Endothelial cell (in vitro differentiated cells): ENCODE data around the gene TSPEAR. TPM values are rescaled to one million over a fixed set of nuclear protein-coding genes. Genes with fewer than 3 reads are reported as not detected.
"Not testable (repeated sequence)": the region's sequence is repeated elsewhere in the genome, so short reads cannot be mapped to it uniquely, and the experiment has no call there.

Experiments used
- DNase-seq: peaks from one replicate; pipeline ENCODE4 v3.0.0; 2021; ENCODE audit warnings: low spot score
- H3K27ac Mint-ChIP-seq: one replicate; pipeline ENCODE4 v1.8.0; 2021; ENCODE audit warnings: mixed read lengths, inconsistent platforms; ENCODE audit not compliant: unreplicated experiment
- H3K27me3 Mint-ChIP-seq: one replicate; pipeline ENCODE4 v1.8.0; 2021; ENCODE audit warnings: mild to moderate bottlenecking, moderate library complexity, mixed read lengths, inconsistent platforms; ENCODE audit not compliant: unreplicated experiment
- H3K36me3 Mint-ChIP-seq: one replicate; pipeline ENCODE4 v1.8.0; 2021; ENCODE audit warnings: mild to moderate bottlenecking, low read depth, mixed read lengths, inconsistent platforms; ENCODE audit not compliant: unreplicated experiment
- H3K4me1 Mint-ChIP-seq: one replicate; pipeline ENCODE4 v1.8.0; 2021; ENCODE audit warnings: mild to moderate bottlenecking, mixed read lengths, inconsistent platforms; ENCODE audit not compliant: unreplicated experiment
- H3K4me3 Mint-ChIP-seq: one replicate; pipeline ENCODE4 v1.8.0; 2021; ENCODE audit warnings: mild to moderate bottlenecking, mixed read lengths, inconsistent platforms; ENCODE audit not compliant: unreplicated experiment
- H3K9me3 Mint-ChIP-seq: one replicate; pipeline ENCODE4 v1.8.0; 2021; ENCODE audit warnings: mixed read lengths, inconsistent platforms; ENCODE audit not compliant: unreplicated experiment
- total RNA-seq: library from RNA; stranded (reverse); fragmentation: NEBNext Ultra II Directional; extraction: Animal tissue kit (Norgen Biotek cat#: 25700); gene quantifications from one replicate; pipeline ENCODE4 v1.2.1, GENCODE V29; 2021; ENCODE audit not compliant: unreplicated experiment
- TF ChIP-seq, protein P1 (sequence below): fragments of 200-600 bp; sonication (generic); IDR thresholded peaks from one replicate; pipeline ENCODE4 v1.5.0; 2021; ENCODE audit warnings: antibody characterized with exemption; ENCODE audit not compliant: unreplicated experiment

Gene TSPEAR
- total RNA-seq, 1 donor from 2014 or later, result not detected

DNA sequence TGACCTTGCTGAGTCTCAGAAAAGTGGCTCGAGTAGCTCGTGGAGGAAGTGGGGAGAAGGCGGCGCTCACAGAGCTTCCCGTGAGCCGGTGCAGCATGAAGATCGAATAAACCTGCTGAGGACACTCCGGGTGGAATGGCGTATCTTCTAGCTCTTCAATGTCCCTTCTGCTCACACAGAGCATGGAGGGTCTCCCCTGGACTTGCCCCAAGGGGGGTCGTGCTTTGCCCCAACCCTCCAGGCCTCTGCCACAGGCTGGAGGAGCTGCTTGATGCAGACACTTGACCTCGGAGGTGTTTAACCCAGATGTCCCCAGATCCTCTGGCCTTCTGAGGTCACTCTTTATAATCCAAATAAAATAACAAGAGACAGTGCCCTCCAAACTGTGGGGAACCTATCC, 16.6 kb downstream of the TSPEAR start:
- Mint-ChIP-seq H3K27me3 (peaks cover 7% of the 10 kb centered on the region), H3K27ac (no peak overlapping the region), H3K4me1 (peaks cover 2% of the 10 kb centered on the region), H3K9me3 (no peaks in the 10 kb centered on the region), H3K36me3 (no peaks in the 10 kb centered on the region), H3K4me3 (no peak overlapping the region)
- TF ChIP-seq, protein P1, sequence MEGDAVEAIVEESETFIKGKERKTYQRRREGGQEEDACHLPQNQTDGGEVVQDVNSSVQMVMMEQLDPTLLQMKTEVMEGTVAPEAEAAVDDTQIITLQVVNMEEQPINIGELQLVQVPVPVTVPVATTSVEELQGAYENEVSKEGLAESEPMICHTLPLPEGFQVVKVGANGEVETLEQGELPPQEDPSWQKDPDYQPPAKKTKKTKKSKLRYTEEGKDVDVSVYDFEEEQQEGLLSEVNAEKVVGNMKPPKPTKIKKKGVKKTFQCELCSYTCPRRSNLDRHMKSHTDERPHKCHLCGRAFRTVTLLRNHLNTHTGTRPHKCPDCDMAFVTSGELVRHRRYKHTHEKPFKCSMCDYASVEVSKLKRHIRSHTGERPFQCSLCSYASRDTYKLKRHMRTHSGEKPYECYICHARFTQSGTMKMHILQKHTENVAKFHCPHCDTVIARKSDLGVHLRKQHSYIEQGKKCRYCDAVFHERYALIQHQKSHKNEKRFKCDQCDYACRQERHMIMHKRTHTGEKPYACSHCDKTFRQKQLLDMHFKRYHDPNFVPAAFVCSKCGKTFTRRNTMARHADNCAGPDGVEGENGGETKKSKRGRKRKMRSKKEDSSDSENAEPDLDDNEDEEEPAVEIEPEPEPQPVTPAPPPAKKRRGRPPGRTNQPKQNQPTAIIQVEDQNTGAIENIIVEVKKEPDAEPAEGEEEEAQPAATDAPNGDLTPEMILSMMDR, result no peak
- no peak for DNase-seq

DNA sequence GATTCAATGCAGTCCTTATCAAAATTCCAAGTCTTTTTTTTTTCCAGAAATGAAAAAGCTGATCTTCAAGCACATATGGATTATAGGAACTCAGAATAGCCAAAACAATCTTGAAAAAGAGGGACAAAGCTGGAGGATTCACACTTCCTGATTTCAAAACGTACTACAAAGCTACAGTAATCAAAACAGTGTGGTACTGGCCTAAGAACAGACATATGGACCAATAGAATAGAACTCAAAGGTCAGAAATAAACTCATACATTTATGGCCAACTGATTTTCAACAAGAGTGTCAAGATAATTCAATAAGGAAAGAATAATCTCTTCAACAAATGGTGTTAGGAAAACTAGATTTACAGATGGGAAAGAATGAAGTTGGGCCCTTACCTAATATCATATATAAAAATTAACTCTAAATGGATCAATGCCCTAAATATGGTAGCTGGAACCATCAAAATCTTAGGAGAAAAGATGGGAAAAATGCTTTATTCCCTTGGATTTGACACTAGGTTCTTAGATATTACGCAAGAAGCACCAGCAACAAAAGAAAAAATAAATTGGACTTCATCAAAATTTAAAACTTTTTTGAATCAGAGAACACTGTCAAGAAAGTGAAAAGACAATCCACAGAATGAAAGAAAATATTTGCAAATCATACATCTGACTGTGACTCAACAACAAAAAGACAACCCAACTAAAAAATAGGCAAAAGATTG, 18.4 kb downstream of the TSPEAR start:
- Mint-ChIP-seq H3K36me3 (no peaks in the 10 kb centered on the region), H3K9me3 (no peaks in the 10 kb centered on the region), H3K27ac (no peak overlapping the region), H3K4me3 (no peak overlapping the region), H3K27me3 (peaks cover 8% of the 10 kb centered on the region), H3K4me1 (no peaks in the 10 kb centered on the region)
- DNase-seq, result no peak
- TF ChIP-seq, protein P1, result no peak

DNA sequence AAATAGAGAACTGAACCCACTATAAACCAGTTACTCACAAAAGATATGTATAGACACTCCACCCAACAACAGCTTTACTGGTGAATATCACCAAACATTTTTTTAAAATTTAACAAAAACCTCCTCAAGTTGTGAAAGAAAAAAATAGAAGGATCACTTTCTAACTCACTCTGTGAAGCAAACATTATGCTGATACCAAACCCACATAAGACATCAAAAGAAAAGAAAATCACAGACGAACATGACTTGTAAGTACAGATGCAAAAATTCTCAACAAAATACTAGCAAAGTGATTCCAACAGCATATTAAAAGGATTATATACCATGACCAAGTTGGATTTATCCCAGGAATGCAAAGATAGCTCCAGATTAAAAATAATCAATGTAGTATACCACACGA, 19.7 kb downstream of the TSPEAR start:
- Mint-ChIP-seq H3K4me1 (peaks cover 2% of the 10 kb centered on the region), H3K27ac (no peak overlapping the region), H3K9me3 (no peaks in the 10 kb centered on the region), H3K27me3 (peaks cover 8% of the 10 kb centered on the region), H3K36me3 (no peaks in the 10 kb centered on the region), H3K4me3 (no peak overlapping the region)
- TF ChIP-seq, protein P1, result no peak
- no peak for DNase-seq

DNA sequence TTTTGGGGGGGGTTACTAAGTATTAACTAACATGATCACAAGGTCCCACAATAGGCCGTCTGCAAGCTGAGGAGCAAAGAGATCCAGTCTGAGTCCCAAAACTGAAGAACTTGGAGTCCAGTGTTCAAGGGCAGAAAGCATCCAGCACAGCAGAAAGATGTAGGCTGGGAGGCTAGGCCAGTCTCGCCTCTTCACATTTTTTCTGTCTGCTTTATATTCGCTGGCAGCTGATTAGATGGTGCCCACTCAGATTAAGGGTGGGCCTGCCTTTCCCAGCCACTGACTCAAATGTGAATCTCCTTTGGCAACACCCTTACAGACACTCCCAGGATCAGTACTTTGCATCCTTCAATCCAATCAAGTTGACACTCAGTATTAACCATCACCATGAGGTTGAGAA, 21.6 kb downstream of the TSPEAR start:
- H3K9me3 Mint-ChIP-seq, H3K4me1 Mint-ChIP-seq, DNase-seq, H3K27ac Mint-ChIP-seq, H3K36me3 Mint-ChIP-seq, H3K27me3 Mint-ChIP-seq, H3K4me3 Mint-ChIP-seq: not testable (repeated sequence)

DNA sequence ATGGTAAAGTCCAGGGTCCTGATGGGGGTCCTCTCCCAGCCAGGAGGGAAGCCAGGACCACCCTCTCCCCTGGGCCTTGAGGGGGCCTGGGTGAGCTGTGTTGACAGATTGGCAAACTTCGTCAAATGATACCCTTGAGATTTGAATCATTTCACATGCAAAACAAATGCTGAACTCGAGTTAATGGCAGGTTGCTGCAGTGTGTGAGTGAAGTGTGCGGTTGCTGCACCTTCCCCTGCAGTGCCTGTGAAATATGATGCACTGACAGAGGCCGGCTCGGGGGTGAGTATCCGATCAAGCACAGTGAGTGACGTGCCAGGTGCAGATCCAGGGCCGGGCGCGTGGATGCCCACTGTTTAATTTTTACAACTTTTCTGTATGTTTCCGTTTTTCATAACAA, 23.7 kb downstream of the TSPEAR start:
- Mint-ChIP-seq H3K27me3 (peaks cover 9% of the 10 kb centered on the region), H3K4me3 (no peak overlapping the region), H3K9me3 (no peaks in the 10 kb centered on the region), H3K4me1 (peaks cover 5% of the 10 kb centered on the region), H3K36me3 (no peaks in the 10 kb centered on the region), H3K27ac (no peak overlapping the region)
- TF ChIP-seq, protein P1, result no peak
- DNase-seq, result no peak
